Measurements from ENCODE around the gene FRY.

DNA sequence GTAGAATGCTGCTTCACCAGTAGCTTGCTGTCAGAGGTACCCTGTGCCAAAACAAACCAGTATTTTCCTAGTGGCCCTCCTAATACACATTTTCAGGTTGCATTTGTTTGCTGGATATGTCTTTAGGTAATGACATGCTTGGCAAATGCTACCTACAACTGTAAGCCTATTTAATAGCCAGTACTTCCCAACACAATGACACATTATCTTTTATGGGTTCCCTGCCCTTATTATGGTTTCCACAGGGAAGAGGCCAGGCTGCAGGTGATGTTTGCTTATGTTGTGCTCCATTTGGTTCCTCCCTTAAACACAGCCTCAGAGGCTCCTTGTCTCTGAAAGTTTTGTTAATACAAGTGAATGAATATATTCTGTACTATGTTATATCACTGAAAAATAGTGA is 24.7 kb downstream of the FRY start:
- no peak for TF ChIP-seq EZH2phosphoT487 (IDR thresholded peaks at IDR 0.05; ENCODE audit: borderline replicate concordance)
- no peak for TF ChIP-seq CTCF (conservative IDR thresholded peaks at IDR 0.05; ENCODE audit: low read length)
